GM19455 (cell line): ENCODE data around the gene MYOCOS.
"Not testable (repeated sequence)": the region's sequence is repeated elsewhere in the genome, so short reads cannot be mapped to it uniquely, and the experiment has no call there.

ENCODE experiments used
- ATAC-seq: cut with Tn5 transposase; IDR thresholded peaks from one replicate; pipeline ENCODE4 v1.9.1; 2021; ENCODE audit not compliant: unreplicated experiment

MYOCOS gene, protein sequence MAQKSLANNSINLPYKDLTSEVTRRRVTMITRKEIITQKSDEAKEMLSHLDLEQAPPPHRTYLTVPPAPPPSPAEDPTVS

DNA sequence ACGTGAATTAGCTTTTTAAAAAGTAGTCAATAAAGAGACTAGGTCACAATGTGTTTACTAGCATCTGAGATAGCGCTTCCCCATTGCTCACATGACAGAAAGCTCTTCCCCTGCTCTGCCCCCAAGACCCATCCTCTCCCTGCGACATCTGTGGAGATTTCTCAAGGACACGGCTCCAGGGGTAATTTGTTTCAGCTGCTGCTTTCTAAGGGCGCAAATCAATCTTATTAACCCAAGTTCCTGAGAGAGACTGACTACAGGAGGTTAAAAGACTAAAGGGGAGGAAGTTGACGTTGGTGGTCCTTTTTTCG is at the start of gene MYOCOS:
TSS of gene MYOCOS (plus strand) at position 92 of the 311 bp plus-strand sequence. CDS start 1,641 bp downstream, outside the sequence.
- no peak for ATAC-seq

DNA sequence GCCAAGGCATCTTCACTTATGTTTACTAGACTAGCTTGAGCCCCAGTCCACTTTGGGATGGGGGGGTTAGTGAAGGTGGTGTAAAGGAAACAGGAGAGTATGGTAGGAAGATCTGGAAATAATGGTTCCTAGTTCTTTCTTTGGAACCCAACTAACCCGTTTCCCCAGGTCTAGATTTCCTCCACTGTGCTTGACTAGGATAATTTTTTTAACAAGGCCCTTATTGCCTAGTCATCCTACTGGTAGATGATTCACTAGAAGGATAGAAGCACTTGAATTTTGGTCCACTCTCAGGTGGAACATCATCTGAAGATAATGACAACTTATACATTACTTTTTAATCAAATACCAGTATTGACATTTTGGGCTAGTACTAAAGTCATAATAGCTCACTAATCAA is 45.9 kb upstream of the MYOCOS start:
- no peak for ATAC-seq

DNA sequence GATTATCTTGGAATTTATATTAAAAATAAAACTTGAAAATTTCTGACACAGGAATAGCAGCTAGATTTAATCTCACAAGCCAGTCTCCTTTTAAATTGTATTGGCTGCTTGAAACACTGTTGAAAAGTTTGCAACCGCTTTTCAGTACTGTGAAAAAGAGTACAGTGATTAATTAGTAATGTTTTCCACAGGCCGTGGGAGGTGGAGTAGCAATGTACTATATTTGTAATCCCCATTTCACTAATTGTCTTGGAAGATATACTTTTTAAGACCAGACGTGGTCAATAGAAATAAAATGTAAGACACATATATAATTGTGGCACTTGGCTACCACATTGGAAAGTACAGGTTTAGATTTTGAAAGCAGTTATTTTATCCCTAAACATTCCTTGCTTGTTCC is 40.8 kb upstream of the MYOCOS start:
- no peak for ATAC-seq

DNA sequence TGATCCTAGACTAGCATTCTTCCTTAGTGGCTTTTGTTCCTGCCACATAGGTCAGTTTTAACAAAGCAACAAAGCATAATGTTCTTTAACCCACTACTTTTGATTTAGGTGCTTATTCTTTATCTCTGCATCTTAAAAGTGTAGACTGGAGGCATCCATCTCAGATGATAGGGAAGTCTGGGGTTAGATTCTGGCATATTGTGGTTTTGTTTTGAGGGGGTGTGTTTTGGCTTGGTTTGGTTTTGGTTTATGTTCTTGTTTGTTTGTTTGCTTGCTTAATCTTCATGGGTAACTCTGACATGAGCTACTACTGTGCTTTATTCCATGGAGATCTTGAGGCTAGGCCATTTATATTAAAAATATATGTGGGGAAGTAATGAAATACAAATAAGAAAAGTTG is 40.3 kb upstream of the MYOCOS start:
- ATAC-seq = no peak

DNA sequence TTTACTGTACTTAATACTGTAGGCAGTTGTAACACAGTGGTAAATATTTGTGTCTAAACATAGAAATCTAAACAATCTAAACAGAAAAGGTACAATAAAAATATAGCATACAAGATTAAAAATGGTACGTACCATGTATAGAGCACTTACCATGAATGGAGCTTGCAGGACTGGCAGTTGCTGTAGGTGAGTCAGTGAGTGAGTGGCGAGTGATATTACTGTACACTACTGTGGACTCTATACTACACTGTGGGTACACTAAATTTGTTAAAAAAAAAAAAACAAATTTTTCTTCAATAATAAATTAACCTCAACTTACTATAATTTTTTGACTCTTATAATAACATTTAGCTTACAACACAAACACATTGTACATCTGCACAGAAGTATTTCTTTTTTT is 39.5 kb upstream of the MYOCOS start:
- ATAC-seq = no peak

DNA sequence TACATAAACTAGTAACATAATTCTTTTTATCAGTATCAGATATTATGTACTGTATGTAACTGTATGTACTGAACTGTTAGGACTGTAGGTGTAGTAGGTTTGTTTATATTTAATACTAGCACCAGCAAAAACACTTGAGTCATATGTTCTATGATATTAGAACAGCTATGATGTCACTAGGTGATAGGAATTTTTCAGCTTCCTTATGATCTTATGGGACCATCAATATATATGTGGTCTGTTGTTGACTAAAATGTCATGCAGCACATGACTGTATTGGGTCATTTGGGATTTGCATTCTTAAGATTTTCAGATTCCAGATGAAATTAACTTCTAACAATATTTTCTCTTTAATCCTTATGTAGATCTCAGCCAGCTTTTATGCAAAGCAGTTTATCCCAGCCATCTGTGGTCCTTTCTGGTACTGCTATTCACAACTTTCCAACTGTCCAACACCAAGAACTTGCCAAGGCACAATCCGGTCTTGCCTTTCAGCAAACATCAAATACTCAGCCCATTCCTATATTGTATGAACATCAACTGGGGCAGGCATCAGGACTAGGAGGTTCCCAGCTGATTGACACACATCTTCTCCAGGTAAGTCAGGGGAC is 38.3 kb upstream of the MYOCOS start:
- no peak for ATAC-seq

DNA sequence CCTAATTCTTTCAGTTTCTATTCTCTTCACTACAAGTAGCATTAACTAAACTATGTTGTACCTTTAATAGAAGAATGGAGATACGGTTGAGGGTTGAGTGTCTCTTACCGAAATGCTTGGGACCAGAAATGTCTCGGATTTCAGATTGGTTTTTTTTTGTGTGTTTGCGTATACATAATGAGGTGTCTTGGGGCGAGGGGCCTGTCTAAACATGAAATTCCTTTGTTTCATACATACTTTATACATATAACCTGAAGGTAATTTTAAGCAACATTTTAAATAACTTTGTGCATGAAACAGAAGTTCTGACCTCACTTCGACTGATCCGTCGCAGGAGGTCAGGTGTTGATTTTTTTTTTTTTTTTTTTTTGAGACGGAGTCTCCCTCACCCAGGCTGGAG is 36.3 kb upstream of the MYOCOS start:
- no peak for ATAC-seq

DNA sequence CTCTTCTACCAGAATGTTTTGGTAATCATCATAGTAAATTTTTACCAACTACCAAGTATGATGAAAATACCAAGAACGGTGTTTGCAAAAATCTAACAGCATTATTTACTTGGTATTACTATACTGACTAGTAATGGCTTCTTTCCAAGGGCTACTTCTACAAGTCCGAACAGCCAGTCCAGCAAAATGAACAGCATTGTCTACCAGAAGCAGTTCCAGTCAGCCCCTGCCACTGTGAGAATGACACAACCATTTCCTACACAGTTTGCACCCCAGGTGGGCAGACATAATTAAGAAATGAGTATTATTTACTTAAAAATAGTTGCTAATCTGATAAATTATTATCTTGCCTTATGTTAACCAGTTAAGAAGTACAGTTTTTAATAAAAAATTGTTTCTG is 33.8 kb upstream of the MYOCOS start:
- no peak for ATAC-seq

DNA sequence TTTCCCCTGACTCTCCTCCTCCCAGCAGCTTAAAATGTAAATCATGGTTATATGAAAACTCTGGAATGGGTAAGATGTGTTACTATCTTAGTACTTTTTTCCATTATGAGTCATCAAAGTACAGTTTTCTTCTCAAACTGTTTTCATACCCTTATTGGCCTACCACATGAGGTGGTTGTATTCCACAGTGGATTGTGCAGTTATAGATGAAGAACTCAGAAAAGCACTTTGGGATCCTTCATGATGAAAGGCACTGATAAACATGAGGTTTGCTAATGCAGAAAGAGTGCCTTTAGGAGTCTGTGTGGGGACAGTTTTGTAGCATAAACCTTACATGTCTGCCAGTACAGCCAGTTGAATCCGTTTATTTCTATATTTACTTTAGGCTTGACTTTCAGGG is 32.0 kb upstream of the MYOCOS start:
- ATAC-seq = no peak

DNA sequence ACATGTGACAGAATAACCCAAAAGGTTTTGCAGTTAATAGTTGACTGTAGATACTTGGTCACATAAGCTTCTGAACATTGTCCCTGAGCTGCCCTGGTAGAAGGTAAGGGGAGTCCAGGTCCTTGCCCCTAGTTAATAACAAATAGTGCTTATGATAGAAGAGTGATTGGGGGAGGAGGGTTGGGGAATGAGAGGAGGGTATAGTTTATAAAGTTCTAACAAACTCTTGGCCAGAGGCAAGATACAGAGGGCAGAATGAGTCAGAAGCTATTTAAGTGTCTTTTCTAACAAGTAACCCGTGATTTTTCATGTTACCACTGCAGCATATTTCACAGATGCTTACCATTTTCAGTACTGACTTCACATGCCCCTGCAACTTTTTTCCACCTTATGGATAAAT is 26.7 kb upstream of the MYOCOS start:
- ATAC-seq = no peak

DNA sequence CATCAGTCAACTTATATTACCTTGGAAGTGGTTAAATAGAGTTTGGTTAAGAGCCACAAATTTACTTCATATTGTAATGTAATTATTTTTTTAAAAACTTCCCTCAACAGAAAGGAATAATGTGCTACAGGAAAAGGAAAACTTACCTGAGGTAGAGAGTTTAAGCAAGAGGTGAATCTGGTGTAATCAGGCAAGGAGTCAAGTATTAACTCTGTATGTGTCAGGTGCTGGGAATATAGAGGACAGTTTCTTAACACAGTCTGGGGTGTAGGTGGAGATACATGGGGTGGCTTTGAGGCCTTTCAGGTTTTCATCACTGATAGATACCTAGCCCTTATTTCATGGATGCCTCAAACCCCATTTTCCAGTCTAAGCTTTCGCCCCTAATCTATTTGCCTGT is 25.9 kb upstream of the MYOCOS start:
- no peak for ATAC-seq

DNA sequence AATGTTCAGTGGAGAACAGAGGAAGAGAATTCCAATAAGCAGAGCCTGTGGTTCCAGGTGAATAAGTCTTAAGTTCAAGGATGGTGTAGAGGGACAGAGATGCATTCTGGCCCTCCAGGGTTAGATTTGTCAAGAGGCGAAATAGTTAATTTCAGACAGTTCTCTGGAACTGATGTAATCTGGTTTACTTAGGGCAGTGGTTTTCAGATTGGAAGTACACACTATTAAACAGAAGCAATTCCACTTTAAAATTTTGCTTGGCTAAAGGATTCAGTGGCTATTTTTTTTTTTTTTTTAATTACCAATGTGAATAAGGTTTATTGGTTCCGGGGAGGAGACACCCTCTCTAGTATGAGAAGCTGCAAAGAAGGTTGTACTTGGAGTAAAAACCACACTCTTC is 25.3 kb upstream of the MYOCOS start:
- ATAC-seq = no peak

DNA sequence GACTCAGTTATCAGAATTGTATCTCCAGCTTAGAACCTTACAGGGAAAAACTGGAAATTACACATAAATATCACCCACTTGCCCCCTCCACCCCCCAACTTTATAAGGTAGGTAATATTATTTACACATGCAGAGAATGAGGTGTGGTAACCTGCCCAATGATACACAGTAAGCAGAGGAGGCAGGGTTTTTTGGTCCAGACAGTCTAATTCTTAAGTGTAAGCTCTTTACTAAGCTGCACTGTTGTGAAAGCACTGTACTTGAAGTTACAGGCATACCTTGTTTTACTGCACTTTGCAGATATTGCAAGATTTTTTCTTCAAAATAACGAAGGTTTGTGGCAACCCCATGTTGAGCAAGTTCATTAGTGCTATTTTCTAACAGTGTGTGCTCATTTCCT is 24.8 kb upstream of the MYOCOS start:
- no peak for ATAC-seq

DNA sequence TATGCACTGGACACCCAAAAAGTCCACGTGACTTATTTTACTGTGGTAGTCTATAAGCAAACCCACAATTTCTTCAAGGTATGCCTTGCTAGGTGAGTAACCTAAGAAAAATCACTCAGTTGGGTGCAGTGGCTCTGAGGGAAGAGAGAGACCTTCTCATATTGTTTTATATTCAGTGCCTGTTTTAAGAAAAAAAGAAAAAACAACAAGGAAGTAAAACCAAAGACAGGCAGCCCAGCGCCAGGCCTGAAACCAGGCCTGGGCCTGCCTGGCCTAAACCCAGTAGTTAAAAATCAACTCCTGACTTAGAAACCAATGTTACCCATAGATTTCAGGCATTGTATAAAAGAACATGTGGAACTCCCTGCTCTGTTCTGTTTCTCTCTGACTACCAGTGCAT is 21.7 kb upstream of the MYOCOS start:
- not testable (repeated sequence) for ATAC-seq

DNA sequence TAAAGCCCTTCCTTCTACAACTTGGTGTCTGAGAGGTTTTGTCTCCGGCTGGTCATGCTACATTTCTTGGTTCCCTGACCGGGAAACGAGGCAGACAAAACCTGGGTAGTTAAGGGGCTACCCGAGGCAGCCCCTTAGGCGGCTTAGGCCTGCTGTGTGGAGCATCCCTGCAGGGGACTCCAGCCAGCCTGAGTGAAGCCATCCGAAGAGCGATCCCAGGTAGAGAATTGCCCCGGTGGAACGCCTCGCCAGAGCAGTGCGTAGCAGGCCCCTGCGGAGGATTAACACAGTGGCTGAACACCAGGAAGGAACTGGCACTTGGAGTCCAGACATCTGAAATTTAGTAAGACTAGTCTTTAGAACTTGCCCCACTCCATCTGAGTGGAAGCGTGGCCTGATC is 21.2 kb upstream of the MYOCOS start:
- ATAC-seq = no peak

DNA sequence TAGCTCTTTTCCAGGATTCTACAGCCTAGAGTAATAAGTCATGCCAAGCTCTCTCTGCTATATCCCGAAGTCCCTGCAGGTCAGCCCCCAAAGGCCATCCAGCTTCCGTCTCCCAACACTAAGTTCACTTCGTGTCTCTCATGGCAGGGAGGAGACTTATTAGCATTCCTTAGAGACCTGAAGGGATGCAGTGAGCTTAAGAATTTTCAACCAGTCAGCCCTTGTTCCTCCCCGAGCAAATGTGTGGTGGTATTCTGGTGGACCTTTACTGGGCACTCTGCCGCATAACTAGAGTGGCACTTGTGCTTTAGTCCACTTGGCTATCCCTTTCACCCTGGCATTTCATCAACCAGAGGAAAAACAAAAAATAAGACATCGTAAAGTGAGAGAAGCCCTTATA is 19.0 kb upstream of the MYOCOS start:
- ATAC-seq = not testable (repeated sequence)

DNA sequence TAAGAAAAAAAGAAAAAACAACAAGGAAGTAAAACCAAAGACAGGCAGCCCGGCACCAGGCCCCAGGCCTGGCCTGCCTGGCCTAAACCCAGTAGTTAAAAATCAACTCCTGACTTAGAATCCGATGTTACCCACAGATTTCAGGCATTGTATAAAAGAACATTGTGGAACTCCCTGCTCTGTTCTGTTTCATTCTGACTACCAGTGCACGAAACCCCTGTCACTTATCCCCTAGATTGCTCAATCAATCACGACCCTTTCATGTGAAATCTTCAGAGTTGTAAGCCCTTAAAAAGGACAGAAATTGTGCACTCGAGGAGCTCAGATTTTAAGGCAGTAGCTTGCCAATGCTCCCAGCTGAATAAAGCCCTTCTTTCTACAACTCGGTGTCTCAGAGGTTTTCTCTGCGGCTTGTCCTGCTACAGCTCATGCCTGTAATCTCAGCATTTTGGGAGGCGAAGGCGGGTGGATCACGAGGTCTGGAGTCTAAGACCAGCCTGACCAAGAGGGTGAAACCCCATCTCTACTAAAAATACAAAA is 15.6 kb upstream of the MYOCOS start:
- no peak for ATAC-seq

DNA sequence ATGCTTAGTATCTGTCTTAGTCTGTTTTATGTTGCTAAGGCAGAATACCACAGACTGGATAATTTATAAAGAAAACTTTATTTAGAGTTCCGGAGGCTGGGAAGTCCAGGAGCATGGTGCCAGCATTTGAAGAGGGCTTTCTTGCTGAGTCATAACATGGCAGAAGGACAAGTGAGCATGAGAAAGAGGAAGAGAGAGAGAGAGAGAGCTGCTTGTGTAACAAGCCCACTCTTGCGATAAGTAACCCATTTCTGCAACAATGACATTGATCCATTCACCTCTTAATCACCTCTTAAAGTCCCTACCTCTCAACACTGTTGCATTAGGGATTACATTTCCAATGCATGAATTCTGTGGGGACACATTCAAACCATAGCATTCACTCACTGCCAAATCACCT is 11.7 kb upstream of the MYOCOS start:
- ATAC-seq = no peak

DNA sequence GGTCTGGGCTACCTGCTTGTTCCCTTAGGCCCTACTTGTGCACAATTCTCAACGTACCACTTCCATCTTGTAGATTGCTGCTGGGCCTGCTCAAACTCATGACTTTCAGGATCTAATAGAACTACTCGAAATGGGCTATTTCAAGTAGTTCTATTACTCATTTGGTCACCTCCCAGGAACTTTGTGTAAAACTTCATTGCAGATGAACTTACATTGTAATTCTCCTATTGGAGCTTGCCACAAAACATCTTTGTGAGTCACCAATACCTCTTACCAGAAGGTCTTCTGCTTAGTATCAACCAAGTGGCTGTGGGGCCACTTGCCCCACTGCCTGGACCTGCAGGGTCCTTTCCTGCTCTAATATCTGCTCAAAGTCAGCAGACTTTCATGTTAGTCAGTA is 10.7 kb upstream of the MYOCOS start:
- no peak for ATAC-seq

DNA sequence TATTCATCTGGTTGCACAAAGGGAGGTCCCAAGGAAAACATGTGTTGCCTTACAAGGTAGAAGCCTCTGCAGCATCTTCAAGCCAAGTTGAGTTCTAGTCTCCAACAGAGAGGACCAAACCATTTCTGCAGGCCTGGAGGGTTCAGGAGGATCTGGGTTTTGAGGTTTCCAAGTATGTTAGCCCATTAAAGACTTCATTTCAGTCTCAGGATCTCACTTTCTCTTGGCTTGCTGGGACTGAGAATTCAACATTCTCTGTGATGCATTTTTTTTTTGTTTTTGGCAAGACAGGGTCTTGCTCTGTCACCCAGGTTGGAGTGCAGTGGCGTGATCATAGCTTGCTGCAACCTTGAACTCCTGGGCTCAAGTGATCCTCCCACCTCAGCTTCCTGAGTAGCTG is 8.8 kb upstream of the MYOCOS start:
- ATAC-seq = no peak

DNA sequence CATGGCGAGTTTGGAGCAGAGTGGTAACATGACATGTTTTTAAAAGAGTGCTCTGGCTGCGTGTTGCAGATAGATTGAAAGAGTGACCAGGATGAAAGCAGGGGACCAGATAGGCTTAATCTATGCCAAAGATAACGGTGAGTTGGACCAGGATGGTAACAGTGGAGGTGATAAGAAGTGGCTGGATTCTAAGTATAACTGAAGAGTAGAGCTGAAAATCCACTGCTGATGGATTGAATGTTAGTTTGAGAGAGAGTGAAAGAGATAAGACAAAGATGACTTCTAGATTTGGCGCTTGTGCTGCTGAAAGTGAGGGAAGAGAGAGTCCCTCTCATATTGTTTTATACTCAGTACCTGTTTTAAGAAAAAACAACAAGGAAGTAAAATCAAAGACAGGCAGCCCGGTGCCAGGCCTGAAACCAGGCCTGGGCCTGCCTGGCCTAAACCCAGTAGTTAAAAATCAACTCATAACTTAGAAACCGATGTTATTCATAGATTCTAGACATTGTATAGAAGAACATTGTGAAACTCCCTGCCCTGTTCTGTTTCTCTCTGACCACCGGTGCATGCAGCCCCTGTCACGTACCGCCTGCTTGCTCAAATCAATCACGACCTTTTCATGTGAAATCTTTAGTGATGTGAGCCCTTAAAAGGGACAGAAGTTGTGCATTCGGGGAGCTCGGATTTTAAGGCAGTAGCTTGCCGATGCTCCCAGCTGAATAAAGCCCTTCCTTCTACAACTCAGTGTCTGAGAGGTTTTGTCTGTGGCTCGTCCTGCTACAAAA is 6.7 kb upstream of the MYOCOS start:
- not testable (repeated sequence) for ATAC-seq

DNA sequence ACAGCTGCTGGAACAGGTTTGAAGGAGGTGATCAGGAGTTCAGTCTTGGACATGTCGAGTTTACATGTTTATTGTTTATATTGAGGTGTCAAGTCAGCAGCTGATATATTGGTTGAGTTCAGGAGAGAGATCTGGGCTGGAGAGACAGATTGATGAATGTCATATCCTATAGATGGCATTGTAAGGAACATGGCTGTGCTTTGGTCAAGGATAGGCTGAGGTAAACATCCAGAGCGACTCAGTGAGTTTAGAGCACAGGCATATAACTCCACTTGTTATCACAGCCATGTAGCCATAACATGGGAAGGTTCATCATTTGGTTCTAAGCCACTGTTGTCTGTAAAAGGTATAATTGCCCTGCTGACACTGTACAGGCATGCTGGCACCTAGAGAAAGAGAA is 5.5 kb upstream of the MYOCOS start:
- no peak for ATAC-seq
